OCI-LY7 (cell line): ENCODE results near the gene CLSTN2. TPM values are rescaled to one million over a fixed set of nuclear protein-coding genes. Genes with fewer than 3 reads are reported as not detected.

Experiments used
- BruUV-seq: library from RNA; stranded (reverse); fragments of 400-500 nt; replicated peaks from 2 replicates; lab custom pipeline; 2021; lab: Mats Ljungman, UMichigan
- CTCF ChIA-PET: fragments of 300-600 bp; sonication (Branson Sonifier 250); formaldehyde crosslinking; loops from one replicate; lab custom pipeline; 2022; ENCODE audit warnings: antibody characterized with exemption; ENCODE audit not compliant: unreplicated experiment; lab: Charles Lee
- POLR2A ChIA-PET: fragments of 300-600 bp; sonication (Branson Sonifier 250); formaldehyde crosslinking; loops from one replicate; lab custom pipeline; 2022; ENCODE audit warnings: antibody characterized with exemption; lab: Charles Lee
- DNase-seq: peaks from one replicate; pipeline ENCODE4 v3.0.0-alpha.2; 2015; ENCODE audit warnings: low spot score
- H2AFZ ChIP-seq: fragments of 200-600 bp; sonication (generic), shearing (Covaris generic); 2 replicates; pipeline ENCODE4 v1.6.1; 2014; ENCODE audit warnings: mild to moderate bottlenecking, antibody characterized with exemption, low read length, moderate library complexity
- H3K27ac ChIP-seq: fragments of 200-600 bp; sonication (generic); 2 replicates; pipeline ENCODE4 v1.5.1; 2014; ENCODE audit warnings: mixed run types, low read depth, mild to moderate bottlenecking, moderate library complexity, low read length, inconsistent platforms; ENCODE audit not compliant: poor library complexity, severe bottlenecking
- H3K36me3 ChIP-seq: fragments of 200-600 bp; sonication (generic); 2 replicates; pipeline ENCODE4 v1.6.1; 2014; ENCODE audit warnings: mild to moderate bottlenecking, antibody characterized with exemption, low read length, moderate library complexity, mixed read lengths; ENCODE audit not compliant: insufficient read depth
- H3K4me1 ChIP-seq: fragments of 200-600 bp; sonication (generic); 2 replicates; pipeline ENCODE4 v1.5.1; 2014; ENCODE audit warnings: mild to moderate bottlenecking, low read length; ENCODE audit not compliant: insufficient read depth, poor library complexity, severe bottlenecking
- H3K4me2 ChIP-seq: fragments of 200-600 bp; sonication (generic); 2 replicates; pipeline ENCODE4 v1.6.1; 2014; ENCODE audit warnings: mild to moderate bottlenecking, low read length
- H3K4me3 ChIP-seq: fragments of 200-600 bp; sonication (generic); 2 replicates; pipeline ENCODE4 v1.5.1; 2014; ENCODE audit warnings: mild to moderate bottlenecking, low read depth, low read length; ENCODE audit not compliant: poor library complexity, severe bottlenecking
- H3K79me2 ChIP-seq: fragments of 200-600 bp; sonication (generic); 2 replicates; pipeline ENCODE4 v1.6.1; 2016; ENCODE audit warnings: low read depth, mild to moderate bottlenecking, low read length, moderate library complexity, mixed read lengths; ENCODE audit not compliant: insufficient read depth
- H3K9me2 ChIP-seq: fragments of 200-600 bp; sonication (generic); 2 replicates; pipeline ENCODE4 v1.6.1; 2016; ENCODE audit warnings: mild to moderate bottlenecking, low read length, mixed read lengths; ENCODE audit not compliant: insufficient read depth
- H3K9me3 ChIP-seq: fragments of 200-600 bp; sonication (generic); 2 replicates; pipeline ENCODE4 v1.6.1; 2014; ENCODE audit warnings: mild to moderate bottlenecking, mixed run types, low read length, mixed read lengths
- H4K20me1 ChIP-seq: fragments of 200-600 bp; sonication (generic); 2 replicates; pipeline ENCODE4 v1.6.1; 2014; ENCODE audit warnings: mild to moderate bottlenecking, antibody characterized with exemption, low read length, moderate library complexity, mixed read lengths; ENCODE audit not compliant: insufficient read depth
- CTCF ChIP-seq: fragments of 200-600 bp; sonication (generic); conservative IDR thresholded peaks from 2 replicates; pipeline ENCODE4 v1.5.1; 2014; ENCODE audit warnings: mild to moderate bottlenecking, antibody characterized with exemption, low read length, moderate library complexity, mixed read lengths
- EZH2phosphoT487 ChIP-seq: fragments of 200-600 bp; sonication (generic); IDR thresholded peaks from 2 replicates; pipeline ENCODE4 v1.6.1; 2018; ENCODE audit warnings: low read depth, borderline replicate concordance, mild to moderate bottlenecking, mixed run types, antibody characterized with exemption, low read length, moderate library complexity, mixed read lengths
- intact Hi-C: fragments of 100-400 bp; cut with micrococcal nuclease; formaldehyde crosslinking; loops from one replicate; pipeline ENCODE4 v1.10.0; 2022; ENCODE audit not compliant: unreplicated experiment
- total RNA-seq, 2 experiments: library from RNA; depleted of rRNA in 1 of 2; stranded (reverse); fragments of >200 nt in 1 of 2; shearing (Covaris generic) in 1 of 2; gene quantifications; 2 replicates each; pipeline ENCODE4 v1.2.3, GENCODE V29; 2014 to 2022

Gene CLSTN2
- total RNA-seq, 2 experiments from 2014 or later: not detected

GRCh38 chr3:140062461-140062860 is 127.5 kb downstream of the CLSTN2 start:
- H4K20me1 ChIP-seq: no peaks in the 10 kb centered on the region
- no peaks in the 10 kb centered on the region for H3K4me1 ChIP-seq
- H3K4me3 ChIP-seq: no peak overlapping the region
- no TSS peak for BruUV-seq
- intact Hi-C loops: no loop called here
- H3K4me2 ChIP-seq: no peak overlapping the region
- no peaks in the 10 kb centered on the region for H3K79me2 ChIP-seq
- CTCF ChIA-PET: no interaction called here
- no peak overlapping the region for H3K27ac ChIP-seq
- no peak overlapping the region for H2AFZ ChIP-seq
- DNase-seq: no peak
- TF ChIP-seq EZH2phosphoT487 (no peak), CTCF (no peak)
- no peaks in the 10 kb centered on the region for H3K36me3 ChIP-seq
- POLR2A ChIA-PET: interaction anchor here (1.0 kb wide), 1 partner anchor 124 kb away, joined by 3 read pairs; no protein-coding TSS in a partner anchor
- H3K9me3 ChIP-seq: no peaks in the 10 kb centered on the region
- no peaks in the 10 kb centered on the region for H3K9me2 ChIP-seq

- Histone ChIP-seq H4K20me1 (no peaks in the 10 kb centered on the region), H3K4me3 (no peak overlapping the region), H3K9me3 (no peaks in the 10 kb centered on the region), H3K9me2 (no peaks in the 10 kb centered on the region), H2AFZ (no peak overlapping the region), H3K36me3 (no peaks in the 10 kb centered on the region), H3K4me2 (no peak overlapping the region), H3K27ac (no peak overlapping the region), H3K79me2 (no peaks in the 10 kb centered on the region), H3K4me1 (no peaks in the 10 kb centered on the region)
- intact Hi-C loops: no loop called here
- no TSS peak for BruUV-seq
- DNase-seq: no peak
- TF ChIP-seq CTCF (no peak), EZH2phosphoT487 (no peak)
- ChIA-PET CTCF (no interaction called here), POLR2A (no interaction called here)
Measured at GRCh38 chr3:140067487-140067886, 132.5 kb downstream of the CLSTN2 start.

- Histone ChIP-seq H3K36me3 (no peaks in the 10 kb centered on the region), H3K9me3 (no peaks in the 10 kb centered on the region), H3K4me3 (no peak overlapping the region), H3K27ac (no peak overlapping the region), H3K9me2 (no peaks in the 10 kb centered on the region), H4K20me1 (no peaks in the 10 kb centered on the region), H3K4me2 (no peak overlapping the region), H2AFZ (no peak overlapping the region), H3K4me1 (no peaks in the 10 kb centered on the region), H3K79me2 (no peaks in the 10 kb centered on the region)
- POLR2A ChIA-PET: no interaction called here
- TF ChIP-seq EZH2phosphoT487: no peak
- TF ChIP-seq CTCF: no peak
- no TSS peak for BruUV-seq
- CTCF ChIA-PET: no interaction called here
- no peak for DNase-seq
- intact Hi-C loops: no loop called here
Measured at GRCh38 chr3:140068494-140069017, 133.6 kb downstream of the CLSTN2 start.
